ENCODE results near the gene TTBK2. TPM values are rescaled to one million over a fixed set of nuclear protein-coding genes. Genes with fewer than 3 reads are reported as not detected.

TTBK2 gene
- total RNA-seq, 2 experiments from 2014 or later = 9.9 to 11.9 TPM

DNA sequence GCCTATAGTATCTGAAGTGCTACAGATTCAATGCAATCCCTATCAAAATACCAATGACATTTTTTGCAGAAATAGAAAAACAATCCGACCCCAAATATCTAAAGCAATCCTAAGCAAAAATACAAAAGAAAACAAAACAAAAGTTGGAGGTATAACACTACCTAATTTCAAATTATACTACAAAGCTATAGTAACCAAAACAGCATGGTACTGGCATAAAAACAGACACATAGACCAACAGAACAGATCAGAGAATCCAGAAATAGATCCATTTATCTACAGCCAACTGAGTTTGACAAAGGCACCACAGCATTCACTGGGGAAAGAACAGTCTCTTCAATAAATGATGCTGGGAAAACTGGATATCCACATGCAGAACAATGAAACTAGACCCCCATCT lies 159.8 kb downstream of the TTBK2 start:
- DNase-seq = no peak
- no peak for TF ChIP-seq CTCF (IDR thresholded peaks at IDR 0.05)
- H3K4me1 Mint-ChIP-seq (ENCODE audit: low read depth) = no peaks in the 10 kb centered on the region
- ATAC-seq = no peak
- intact Hi-C loops (cut with micrococcal nuclease) = no loop called here
- H3K9me3 Mint-ChIP-seq = peaks cover 26% of the 10 kb centered on the region
- H3K27ac Mint-ChIP-seq = no peak overlapping the region
- ChIA-PET CTCF (no interaction called here), POLR2A (no interaction called here)
- no peak overlapping the region for H3K4me3 Mint-ChIP-seq
- H3K36me3 Mint-ChIP-seq (ENCODE audit: low read depth) = peaks cover 38% of the 10 kb centered on the region
- no peaks in the 10 kb centered on the region for H3K27me3 Mint-ChIP-seq

DNA sequence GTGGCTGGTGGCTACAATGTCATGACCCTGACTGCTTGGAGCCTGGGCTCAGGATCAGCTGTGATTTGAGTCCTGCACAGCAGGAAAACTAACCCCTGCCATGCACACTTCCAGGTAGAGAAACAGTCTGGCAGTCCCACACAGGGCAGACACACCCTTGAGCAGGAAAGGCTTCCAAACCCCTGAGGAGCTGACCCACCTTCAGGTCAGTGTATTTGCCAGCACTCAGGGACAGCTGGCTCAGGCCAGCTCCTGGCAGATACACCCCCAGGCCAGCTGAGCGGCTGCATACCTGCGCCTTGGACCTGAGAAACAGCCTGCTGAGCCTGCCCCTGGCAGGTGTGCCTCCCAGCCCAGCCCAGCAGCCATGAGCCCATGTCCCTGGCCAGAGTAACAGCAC lies 161.5 kb downstream of the TTBK2 start:
- no peak overlapping the region for H3K4me3 Mint-ChIP-seq
- ChIA-PET POLR2A (no interaction called here), CTCF (no interaction called here)
- intact Hi-C loops (cut with micrococcal nuclease) = no loop called here
- no peaks in the 10 kb centered on the region for H3K27me3 Mint-ChIP-seq
- no peaks in the 10 kb centered on the region for H3K4me1 Mint-ChIP-seq (ENCODE audit: low read depth)
- no peak for ATAC-seq
- H3K27ac Mint-ChIP-seq = no peak overlapping the region
- TF ChIP-seq CTCF (IDR thresholded peaks at IDR 0.05) = no peak
- DNase-seq = no peak
- H3K36me3 Mint-ChIP-seq (ENCODE audit: low read depth) = peaks cover 29% of the 10 kb centered on the region
- peaks cover 17% of the 10 kb centered on the region for H3K9me3 Mint-ChIP-seq

DNA sequence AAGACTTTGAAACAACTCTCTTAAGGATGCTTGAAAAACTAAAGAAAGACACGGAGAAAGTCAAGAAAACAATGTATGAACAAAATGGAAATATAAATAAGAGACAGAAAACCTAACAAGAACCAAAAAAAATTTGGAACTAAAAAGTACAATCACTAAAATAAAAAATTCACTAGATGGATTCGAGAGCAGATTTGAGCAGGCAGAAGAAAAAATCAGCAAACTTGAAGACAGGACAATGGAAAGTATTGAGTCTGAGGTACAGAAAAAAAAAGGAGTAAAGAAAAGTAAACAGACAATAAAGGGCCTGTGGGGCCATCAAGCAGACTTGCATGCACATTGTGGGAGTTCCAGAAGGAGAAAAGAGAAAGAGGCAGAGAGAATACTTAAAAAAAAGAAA lies 170.3 kb downstream of the TTBK2 start:
- no peak for ATAC-seq
- intact Hi-C loops (cut with micrococcal nuclease) = no loop called here
- peaks cover 34% of the 10 kb centered on the region for H3K36me3 Mint-ChIP-seq (ENCODE audit: low read depth)
- ChIA-PET CTCF (interaction anchor here (0.8 kb wide), 1 partner anchor 13 kb away, joined by 3 read pairs; the partner anchor contains the start of gene CDAN1), POLR2A (interaction anchor here (1.2 kb wide), 1 partner anchor 13 kb away, joined by 5 read pairs; the partner anchor contains the start of gene CDAN1)
- no peaks in the 10 kb centered on the region for H3K4me1 Mint-ChIP-seq (ENCODE audit: low read depth)
- H3K27ac Mint-ChIP-seq = no peak overlapping the region
- DNase-seq = no peak
- H3K27me3 Mint-ChIP-seq = no peaks in the 10 kb centered on the region
- no peak for TF ChIP-seq CTCF (IDR thresholded peaks at IDR 0.05)
- peaks cover 8% of the 10 kb centered on the region for H3K9me3 Mint-ChIP-seq
- no peak overlapping the region for H3K4me3 Mint-ChIP-seq

- Mint-ChIP-seq H3K27ac (no peak overlapping the region), H3K36me3 (ENCODE audit: low read depth) (peaks cover 34% of the 10 kb centered on the region), H3K4me3 (no peak overlapping the region), H3K4me1 (ENCODE audit: low read depth) (no peaks in the 10 kb centered on the region), H3K9me3 (peaks cover 8% of the 10 kb centered on the region), H3K27me3 (no peaks in the 10 kb centered on the region)
- ChIA-PET POLR2A (interaction anchor here (0.6 to 0.7 kb wide), 2 partner anchors 23 to 120 kb away, joined by 3 read pairs; no protein-coding TSS in a partner anchor), CTCF (no interaction called here)
- intact Hi-C loops (cut with micrococcal nuclease) = no loop called here
- DNase-seq = no peak
- no peak for ATAC-seq
- TF ChIP-seq CTCF (IDR thresholded peaks at IDR 0.05) = no peak
Measured at GRCh38 chr15:42749266-42749665, 171.3 kb downstream of the TTBK2 start.

DNA sequence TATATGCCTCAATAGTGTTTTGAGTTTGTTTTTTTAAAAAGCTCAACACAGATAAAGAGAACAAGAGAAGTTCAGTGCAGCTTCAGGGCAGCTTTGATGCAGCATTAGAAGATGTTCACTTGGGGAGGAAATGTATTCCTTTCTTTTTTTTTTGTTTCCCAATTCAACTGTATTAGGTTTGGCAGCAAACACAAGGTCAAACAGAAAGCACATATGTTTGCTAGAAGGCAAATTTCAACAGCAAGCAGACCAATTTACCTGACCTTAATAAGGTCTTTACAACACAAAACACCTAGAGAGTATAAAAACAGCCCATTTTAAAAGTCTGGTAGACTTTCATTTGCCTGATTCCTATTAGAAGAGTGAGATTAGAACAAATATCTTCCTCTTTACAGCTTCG lies 176.4 kb downstream of the TTBK2 start:
- no peak overlapping the region for H3K4me3 Mint-ChIP-seq
- TF ChIP-seq CTCF (IDR thresholded peaks at IDR 0.05) = no peak

More for the DNA sequence above, 176.4 kb downstream of the TTBK2 start:
- Mint-ChIP-seq H3K4me1 (ENCODE audit: low read depth) (no peaks in the 10 kb centered on the region), H3K9me3 (no peaks in the 10 kb centered on the region), H3K36me3 (ENCODE audit: low read depth) (no peaks in the 10 kb centered on the region), H3K27me3 (no peaks in the 10 kb centered on the region), H3K27ac (no peak overlapping the region)
- ATAC-seq = no peak
- DNase-seq = no peak
- intact Hi-C loops (cut with micrococcal nuclease) = no loop called here
- ChIA-PET POLR2A (interaction anchor here (0.5 kb wide), 1 partner anchor 203 kb away, joined by 3 read pairs; no protein-coding TSS in a partner anchor), CTCF (no interaction called here)
